K562 (cell line): Measurements from ENCODE around the gene EXOG. TPM values are rescaled to one million over a fixed set of nuclear protein-coding genes. Genes with fewer than 3 reads are reported as not detected.
A peak's percentile ranks its signal among the peaks of the same experiment; 100 is the strongest.

Source experiments
- BRD4 ChIP-seq: fragments of 200-600 bp; sonication (generic); IDR thresholded peaks from 2 replicates; pipeline ENCODE4 v1.6.1; 2017; ENCODE audit warnings: inconsistent platforms
- CBX3 ChIP-seq, 2 experiments: IDR thresholded peaks; 1 replicate in 1 of 2; 2 replicates in 1 of 2; pipeline ENCODE4 v1.6.1; 2012; ENCODE audit warnings: inconsistent platforms in 2 of 2, low read length in 2 of 2, borderline replicate concordance in 1 of 2, control low read depth in 1 of 2
- DACH1 ChIP-seq: fragments of 450-650 bp; IDR thresholded peaks from 2 replicates; pipeline ENCODE4 v1.6.1; 2018; ENCODE audit not compliant: partially characterized antibody
- DPF2 ChIP-seq: fragments of 450-650 bp; IDR thresholded peaks from 2 replicates; pipeline ENCODE4 v1.6.1; 2016
- EP300 ChIP-seq: IDR thresholded peaks from 2 replicates; pipeline ENCODE4 v1.6.1; 2012; ENCODE audit warnings: low read length, improper control_type of control experiment
- FOXA1 ChIP-seq: fragments of 450-650 bp; IDR thresholded peaks from 2 replicates; pipeline ENCODE4 v1.6.1; 2016; ENCODE audit warnings: mild to moderate bottlenecking, borderline replicate concordance
- GABPB1 ChIP-seq: sonication (generic); formaldehyde crosslinking; IDR thresholded peaks from 2 replicates; pipeline ENCODE4 v1.8.0; 2022; ENCODE audit warnings: mild to moderate bottlenecking, missing genetic modification reagents
- KHSRP ChIP-seq: fragments of 450-650 bp; IDR thresholded peaks from 2 replicates; pipeline ENCODE4 v1.6.1; 2017
- KLF10 ChIP-seq: fragments of 250-450 bp; sonication (Bioruptor Pico); IDR thresholded peaks from 2 replicates; pipeline ENCODE4 v1.6.1; 2021; ENCODE audit warnings: matching md5 sums
- MCM3 ChIP-seq: fragments of 450-650 bp; IDR thresholded peaks from 2 replicates; pipeline ENCODE4 v1.6.1; 2016
- NFXL1 ChIP-seq: fragments of 450-650 bp; formaldehyde crosslinking; IDR thresholded peaks from 2 replicates; pipeline ENCODE4 v1.4.0; 2021; ENCODE audit warnings: mild to moderate bottlenecking
- PML ChIP-seq: IDR thresholded peaks from 2 replicates; pipeline ENCODE4 v1.6.1; 2012; ENCODE audit warnings: low read length, inconsistent platforms
- RFX7 ChIP-seq: fragments of 250-450 bp; sonication (Bioruptor Pico); IDR thresholded peaks from 2 replicates; pipeline ENCODE4 v1.5.1; 2021; ENCODE audit warnings: mild to moderate bottlenecking
- SAFB2 ChIP-seq: fragments of 200-400 bp; formaldehyde crosslinking; IDR thresholded peaks from 2 replicates; pipeline ENCODE4 v1.6.1; 2018; ENCODE audit warnings: borderline replicate concordance, low read length, low read depth, moderate library complexity; ENCODE audit not compliant: severe bottlenecking
- SUPT5H ChIP-seq: fragments of 450-650 bp; IDR thresholded peaks from 2 replicates; pipeline ENCODE4 v1.6.1; 2016
- XRCC5 ChIP-seq: fragments of 200-400 bp; formaldehyde crosslinking; IDR thresholded peaks from 2 replicates; pipeline ENCODE4 v1.6.1; 2017; ENCODE audit warnings: low read depth, mild to moderate bottlenecking, low read length
- ZKSCAN3 ChIP-seq: fragments of 250-450 bp; sonication (Bioruptor Pico); IDR thresholded peaks from 2 replicates; pipeline ENCODE4 v1.4.0; 2020
- ZNF165 ChIP-seq: fragments of 250-450 bp; sonication (Bioruptor Pico); IDR thresholded peaks from 2 replicates; pipeline ENCODE4 v1.4.0; 2020; ENCODE audit warnings: borderline replicate concordance
- ZNF274 ChIP-seq: IDR thresholded peaks from 2 replicates; pipeline ENCODE4 v1.6.1; 2011; ENCODE audit warnings: low read depth, mild to moderate bottlenecking, low read length, moderate library complexity, borderline replicate concordance
- ZNF347 ChIP-seq: fragments of 450-650 bp; formaldehyde crosslinking; IDR thresholded peaks from 2 replicates; pipeline ENCODE4 v1.4.0; 2020; ENCODE audit warnings: low read depth, mild to moderate bottlenecking, moderate library complexity
- ZNF445 ChIP-seq: fragments of 250-450 bp; sonication (Bioruptor Pico); IDR thresholded peaks from 2 replicates; pipeline ENCODE4 v1.4.0; 2020; ENCODE audit warnings: low read depth, mild to moderate bottlenecking, moderate library complexity
- ZNF551 ChIP-seq: fragments of 250-450 bp; sonication (Bioruptor Pico); IDR thresholded peaks from 2 replicates; pipeline ENCODE4 v1.5.0; 2021; ENCODE audit warnings: mild to moderate bottlenecking, moderate library complexity
- ZNF764 ChIP-seq: fragments of 250-450 bp; sonication (Bioruptor Pico); IDR thresholded peaks from 2 replicates; pipeline ENCODE4 v1.4.0; 2020; ENCODE audit warnings: low read depth, mild to moderate bottlenecking, moderate library complexity
- polyA plus RNA-seq, 8 experiments: library from polyadenylated mRNA; depleted of rRNA in 4 of 8; stranded (reverse) in 5 of 8; unstranded in 3 of 8; fragments of >200 nt; fragmentation: Nextera tagmentation in 2 of 8; fragmentation: Illumina TruSeq in 1 of 8; extraction: Ambion mirVana in 2 of 8; extraction: Trizol in 1 of 8; gene quantifications; 2 replicates each; pipeline versions ENCODE4 v1.2.1 to v1.2.3, GENCODE V29; 2011 to 2014; ENCODE audit warnings: inconsistent platforms in 1 of 8, missing spikeins in 1 of 8
- total RNA-seq, 7 experiments: library from RNA; depleted of rRNA in 6 of 7; stranded (reverse); fragments of >200 nt in 6 of 7; fragmentation: Illumina TruSeq in 2 of 7; extraction: Trizol in 2 of 7; gene quantifications; 2 replicates each; pipeline versions ENCODE4 v1.2.1 to v1.2.3, GENCODE V29; 2011 to 2021; ENCODE audit warnings: low replicate concordance in 1 of 7
- TF ChIP-seq, protein P1 (sequence below): fragments of 250-450 bp; sonication (Bioruptor Pico); IDR thresholded peaks from 2 replicates; pipeline ENCODE4 v1.5.0; 2021
- TF ChIP-seq, protein P2 (sequence below): sonication (generic); formaldehyde crosslinking; IDR thresholded peaks from 2 replicates; pipeline ENCODE4 v1.8.0; 2023; ENCODE audit warnings: mild to moderate bottlenecking, missing genetic modification reagents
- TF ChIP-seq, protein P3 (sequence below): sonication (generic); formaldehyde crosslinking; IDR thresholded peaks from 2 replicates; pipeline ENCODE4 v1.8.1; 2023; ENCODE audit warnings: mild to moderate bottlenecking, missing genetic modification reagents, moderate library complexity

EXOG gene
- total and polyA plus RNA-seq, 9 of the 15 experiments (the other 6 are each of a cell fraction or from before 2014, with no cell fraction given) = 10.8 to 21.7 (median 14.8) TPM

DNA sequence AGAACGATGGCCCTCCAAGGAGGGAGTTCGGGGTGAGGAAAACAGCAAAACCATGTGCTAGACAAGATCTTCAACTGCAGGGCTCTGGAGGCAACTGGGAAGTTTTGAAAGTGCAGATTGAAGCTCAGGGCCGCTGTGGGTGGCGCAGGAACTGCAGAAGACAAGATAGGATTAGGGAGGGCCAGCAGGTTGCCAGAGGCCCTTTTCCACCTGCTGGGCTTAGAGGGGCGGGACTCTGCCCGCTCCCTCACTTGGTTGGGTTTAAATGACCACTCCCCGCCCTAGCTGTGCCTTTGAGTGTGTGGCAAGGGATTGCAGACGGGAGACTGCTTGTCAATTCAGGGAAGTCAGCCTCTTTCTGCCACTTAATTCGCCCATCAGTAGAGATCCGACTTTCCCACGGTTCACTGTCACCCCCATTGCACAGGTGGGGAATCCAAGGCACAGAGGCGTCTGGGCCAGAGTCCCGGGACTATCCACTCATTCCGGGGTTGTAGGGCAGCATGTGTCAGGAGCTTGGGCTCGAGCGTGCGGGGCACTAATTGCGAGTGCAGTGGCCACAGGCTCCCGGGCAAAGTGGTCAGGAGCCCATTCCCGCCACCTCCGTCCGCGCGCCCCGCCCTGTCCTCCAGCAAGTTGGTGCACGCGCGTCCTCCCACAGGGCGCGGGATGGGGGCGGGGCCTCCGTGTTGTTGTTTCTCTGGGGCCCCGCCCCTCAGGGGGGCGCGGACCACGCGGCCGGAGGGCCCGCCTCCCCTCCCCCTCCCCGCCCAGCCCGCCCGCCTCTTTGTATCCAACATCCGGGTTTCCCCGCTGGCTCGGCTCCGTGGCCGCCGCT is 42.8 kb upstream of the EXOG start, which contains the start of gene ACVR2B (continued):
- TF ChIP-seq, protein P1, sequence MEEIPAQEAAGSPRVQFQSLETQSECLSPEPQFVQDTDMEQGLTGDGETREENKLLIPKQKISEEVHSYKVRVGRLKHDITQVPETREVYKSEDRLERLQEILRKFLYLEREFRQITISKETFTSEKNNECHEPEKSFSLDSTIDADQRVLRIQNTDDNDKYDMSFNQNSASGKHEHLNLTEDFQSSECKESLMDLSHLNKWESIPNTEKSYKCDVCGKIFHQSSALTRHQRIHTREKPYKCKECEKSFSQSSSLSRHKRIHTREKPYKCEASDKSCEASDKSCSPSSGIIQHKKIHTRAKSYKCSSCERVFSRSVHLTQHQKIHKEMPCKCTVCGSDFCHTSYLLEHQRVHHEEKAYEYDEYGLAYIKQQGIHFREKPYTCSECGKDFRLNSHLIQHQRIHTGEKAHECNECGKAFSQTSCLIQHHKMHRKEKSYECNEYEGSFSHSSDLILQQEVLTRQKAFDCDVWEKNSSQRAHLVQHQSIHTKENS (CRISPR knock-in tag) = no peak
- no peak; a peak in 1 of 3 replicates for TF ChIP-seq CBX3 (IDR thresholded peaks at IDR 0.05; ENCODE audit: borderline replicate concordance in 1 of 2, low read length in 2 of 2)
- TF ChIP-seq RFX7 (CRISPR knock-in tag) = no peak
- no peak for TF ChIP-seq ZNF764 (CRISPR knock-in tag)
- TF ChIP-seq DPF2 = peak; percentile 35
- no peak for TF ChIP-seq ZNF445 (CRISPR knock-in tag)
- TF ChIP-seq ZKSCAN3 (CRISPR knock-in tag) = no peak
- no peak for TF ChIP-seq PML
- TF ChIP-seq SUPT5H = no peak
- no peak for TF ChIP-seq EP300
- TF ChIP-seq ZNF165 (CRISPR knock-in tag) = peak; percentile 39; the same call in 1 of the 2 replicates
- no peak for TF ChIP-seq ZNF551 (CRISPR knock-in tag)
- TF ChIP-seq MCM3 = no peak
- no peak for TF ChIP-seq DACH1
- no peak; the same call in 1 of the 2 replicates for TF ChIP-seq GABPB1 (CRISPR knock-in tag)
- TF ChIP-seq, protein P2, sequence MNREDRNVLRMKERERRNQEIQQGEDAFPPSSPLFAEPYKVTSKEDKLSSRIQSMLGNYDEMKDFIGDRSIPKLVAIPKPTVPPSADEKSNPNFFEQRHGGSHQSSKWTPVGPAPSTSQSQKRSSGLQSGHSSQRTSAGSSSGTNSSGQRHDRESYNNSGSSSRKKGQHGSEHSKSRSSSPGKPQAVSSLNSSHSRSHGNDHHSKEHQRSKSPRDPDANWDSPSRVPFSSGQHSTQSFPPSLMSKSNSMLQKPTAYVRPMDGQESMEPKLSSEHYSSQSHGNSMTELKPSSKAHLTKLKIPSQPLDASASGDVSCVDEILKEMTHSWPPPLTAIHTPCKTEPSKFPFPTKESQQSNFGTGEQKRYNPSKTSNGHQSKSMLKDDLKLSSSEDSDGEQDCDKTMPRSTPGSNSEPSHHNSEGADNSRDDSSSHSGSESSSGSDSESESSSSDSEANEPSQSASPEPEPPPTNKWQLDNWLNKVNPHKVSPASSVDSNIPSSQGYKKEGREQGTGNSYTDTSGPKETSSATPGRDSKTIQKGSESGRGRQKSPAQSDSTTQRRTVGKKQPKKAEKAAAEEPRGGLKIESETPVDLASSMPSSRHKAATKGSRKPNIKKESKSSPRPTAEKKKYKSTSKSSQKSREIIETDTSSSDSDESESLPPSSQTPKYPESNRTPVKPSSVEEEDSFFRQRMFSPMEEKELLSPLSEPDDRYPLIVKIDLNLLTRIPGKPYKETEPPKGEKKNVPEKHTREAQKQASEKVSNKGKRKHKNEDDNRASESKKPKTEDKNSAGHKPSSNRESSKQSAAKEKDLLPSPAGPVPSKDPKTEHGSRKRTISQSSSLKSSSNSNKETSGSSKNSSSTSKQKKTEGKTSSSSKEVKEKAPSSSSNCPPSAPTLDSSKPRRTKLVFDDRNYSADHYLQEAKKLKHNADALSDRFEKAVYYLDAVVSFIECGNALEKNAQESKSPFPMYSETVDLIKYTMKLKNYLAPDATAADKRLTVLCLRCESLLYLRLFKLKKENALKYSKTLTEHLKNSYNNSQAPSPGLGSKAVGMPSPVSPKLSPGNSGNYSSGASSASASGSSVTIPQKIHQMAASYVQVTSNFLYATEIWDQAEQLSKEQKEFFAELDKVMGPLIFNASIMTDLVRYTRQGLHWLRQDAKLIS = no peak; the same call in 1 of the 2 replicates
- TF ChIP-seq ZNF347 (CRISPR knock-in tag) = no peak
- TF ChIP-seq SAFB2 = no peak
- TF ChIP-seq ZNF274 = no peak
- TF ChIP-seq NFXL1 (CRISPR knock-in tag) = no peak
- no peak for TF ChIP-seq FOXA1
- TF ChIP-seq XRCC5 = no peak
- no peak for TF ChIP-seq KHSRP
- TF ChIP-seq KLF10 (CRISPR knock-in tag) = no peak
- no peak for TF ChIP-seq BRD4
- TF ChIP-seq, protein P3, sequence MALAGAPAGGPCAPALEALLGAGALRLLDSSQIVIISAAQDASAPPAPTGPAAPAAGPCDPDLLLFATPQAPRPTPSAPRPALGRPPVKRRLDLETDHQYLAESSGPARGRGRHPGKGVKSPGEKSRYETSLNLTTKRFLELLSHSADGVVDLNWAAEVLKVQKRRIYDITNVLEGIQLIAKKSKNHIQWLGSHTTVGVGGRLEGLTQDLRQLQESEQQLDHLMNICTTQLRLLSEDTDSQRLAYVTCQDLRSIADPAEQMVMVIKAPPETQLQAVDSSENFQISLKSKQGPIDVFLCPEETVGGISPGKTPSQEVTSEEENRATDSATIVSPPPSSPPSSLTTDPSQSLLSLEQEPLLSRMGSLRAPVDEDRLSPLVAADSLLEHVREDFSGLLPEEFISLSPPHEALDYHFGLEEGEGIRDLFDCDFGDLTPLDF (CRISPR knock-in tag) = peak; percentile 56; the same call in 1 of the 2 replicates
